ENCODE data around the gene RSAD1.

Gene RSAD1

GRCh38 chr17:50460831-50461526, 17.7 kb upstream of the RSAD1 start:
- no peak for TF ChIP-seq CTCF (IDR thresholded peaks at IDR 0.05; ENCODE audit: low read depth, low read length)
- Histone ChIP-seq H3K9me3 (no peaks in the 10 kb centered on the region), H3K27me3 (no peaks in the 10 kb centered on the region), H3K36me3 (no peaks in the 10 kb centered on the region), H3K4me3 (ENCODE audit: low read depth, low read length) (no peak overlapping the region), H3K4me1 (no peaks in the 10 kb centered on the region; the same call in 1 of the 2 replicates)
- DNase-seq: no peak

- Histone ChIP-seq H3K4me3 (ENCODE audit: low read depth, low read length) (no peak overlapping the region), H3K9me3 (no peaks in the 10 kb centered on the region), H3K4me1 (no peaks in the 10 kb centered on the region; the same call in 1 of the 2 replicates), H3K36me3 (no peaks in the 10 kb centered on the region), H3K27me3 (peaks cover 5% of the 10 kb centered on the region)
- no peak for DNase-seq
- TF ChIP-seq CTCF (IDR thresholded peaks at IDR 0.05; ENCODE audit: low read depth, low read length): no peak
These were observed 17.0 kb upstream of the RSAD1 start for GRCh38 chr17:50461550-50462132.

GRCh38 chr17:50462446-50462845, 16.2 kb upstream of the RSAD1 start:
- no peak for DNase-seq
- no peak overlapping the region for H3K4me3 ChIP-seq (ENCODE audit: low read depth, low read length)
- H3K9me3 ChIP-seq: no peaks in the 10 kb centered on the region
- H3K4me1 ChIP-seq: no peaks in the 10 kb centered on the region; the same call in 1 of the 2 replicates
- no peak for TF ChIP-seq CTCF (IDR thresholded peaks at IDR 0.05; ENCODE audit: low read depth, low read length)
- H3K27me3 ChIP-seq: peaks cover 10% of the 10 kb centered on the region
- no peaks in the 10 kb centered on the region for H3K36me3 ChIP-seq

GRCh38 chr17:50464121-50464520, 14.5 kb upstream of the RSAD1 start:
- Histone ChIP-seq H3K9me3 (no peaks in the 10 kb centered on the region), H3K4me1 (no peaks in the 10 kb centered on the region; the same call in 1 of the 2 replicates), H3K27me3 (peaks cover 26% of the 10 kb centered on the region), H3K4me3 (ENCODE audit: low read depth, low read length) (no peak overlapping the region), H3K36me3 (no peaks in the 10 kb centered on the region)
- DNase-seq: no peak
- TF ChIP-seq CTCF (IDR thresholded peaks at IDR 0.05; ENCODE audit: low read depth, low read length): no peak

- no peak overlapping the region for H3K4me3 ChIP-seq (ENCODE audit: low read depth, low read length)
- TF ChIP-seq CTCF (IDR thresholded peaks at IDR 0.05; ENCODE audit: low read depth, low read length): no peak
- DNase-seq: no peak
- H3K4me1 ChIP-seq: no peaks in the 10 kb centered on the region; the same call in 1 of the 2 replicates
- H3K9me3 ChIP-seq: no peaks in the 10 kb centered on the region
- H3K27me3 ChIP-seq: peaks cover 32% of the 10 kb centered on the region
- H3K36me3 ChIP-seq: no peaks in the 10 kb centered on the region
These were observed 13.9 kb upstream of the RSAD1 start for GRCh38 chr17:50464736-50465135.

GRCh38 chr17:50465171-50465570, 13.5 kb upstream of the RSAD1 start:
- Histone ChIP-seq H3K9me3 (no peaks in the 10 kb centered on the region), H3K4me1 (no peaks in the 10 kb centered on the region), H3K36me3 (no peaks in the 10 kb centered on the region), H3K4me3 (ENCODE audit: low read depth, low read length) (no peak overlapping the region), H3K27me3 (peaks cover 37% of the 10 kb centered on the region)
- DNase-seq: no peak
- no peak for TF ChIP-seq CTCF (IDR thresholded peaks at IDR 0.05; ENCODE audit: low read depth, low read length)
